H9 (cell line): ENCODE data around the gene ANGEL1. TPM values are rescaled to one million over a fixed set of nuclear protein-coding genes. Genes with fewer than 3 reads are reported as not detected.

Experiments
- DNase-seq: peaks from one replicate; pipeline ENCODE4 v3.0.0-alpha.2; 2017
- H2AFZ ChIP-seq: one replicate; pipeline ENCODE4 v1.6.1; 2013; ENCODE audit warnings: mild to moderate bottlenecking, low read length, control low read depth, moderate library complexity
- H2AK5ac ChIP-seq: 2 replicates; pipeline ENCODE4 v1.6.1; 2013; ENCODE audit warnings: low read length, control low read depth, mixed read lengths; ENCODE audit not compliant: insufficient read length
- H2BK120ac ChIP-seq: one replicate; pipeline ENCODE4 v1.6.1; 2013; ENCODE audit warnings: low read depth, mild to moderate bottlenecking, low read length, control low read depth, inconsistent platforms; ENCODE audit not compliant: poor library complexity, severe bottlenecking
- H2BK12ac ChIP-seq: 2 replicates; pipeline ENCODE4 v1.6.1; 2013; ENCODE audit warnings: low read length, control low read depth, mixed read lengths, low read depth; ENCODE audit not compliant: insufficient read length
- H2BK15ac ChIP-seq: 2 replicates; pipeline ENCODE4 v1.6.1; 2013; ENCODE audit warnings: low read depth, low read length, control low read depth
- H2BK20ac ChIP-seq: one replicate; pipeline ENCODE4 v1.6.1; 2013; ENCODE audit warnings: low read depth, mild to moderate bottlenecking, low read length, control low read depth, inconsistent platforms; ENCODE audit not compliant: poor library complexity, severe bottlenecking
- H2BK5ac ChIP-seq: 2 replicates; pipeline ENCODE4 v1.6.1; 2013; ENCODE audit warnings: low read length, control low read depth, mixed read lengths; ENCODE audit not compliant: insufficient read length
- H3K14ac ChIP-seq: 2 replicates; pipeline ENCODE4 v1.6.1; 2013; ENCODE audit warnings: low read length, control low read depth; ENCODE audit not compliant: insufficient read depth
- H3K18ac ChIP-seq: 2 replicates; pipeline ENCODE4 v1.6.1; 2013; ENCODE audit warnings: low read depth, mild to moderate bottlenecking, mixed read lengths, low read length, control low read depth; ENCODE audit not compliant: insufficient read length
- H3K23ac ChIP-seq: 2 replicates; pipeline ENCODE4 v1.6.1; 2013; ENCODE audit warnings: low read length, control low read depth, mixed read lengths, low read depth; ENCODE audit not compliant: insufficient read length
- H3K23me2 ChIP-seq: 2 replicates; pipeline ENCODE4 v1.6.1; 2013; ENCODE audit warnings: low read depth, mild to moderate bottlenecking, mixed read lengths, low read length, control low read depth; ENCODE audit not compliant: insufficient read length, poor library complexity, severe bottlenecking
- H3K27ac ChIP-seq: 2 replicates; pipeline ENCODE4 v1.5.1; 2013; ENCODE audit warnings: low read length, control low read depth, mixed read lengths, low read depth; ENCODE audit not compliant: insufficient read length
- H3K27me3 ChIP-seq: 2 replicates; pipeline ENCODE4 v1.6.1; 2013; ENCODE audit warnings: low read length, control low read depth, inconsistent platforms; ENCODE audit not compliant: insufficient read depth
- H3K4ac ChIP-seq: 2 replicates; pipeline ENCODE4 v1.6.1; 2013; ENCODE audit warnings: low read depth, mild to moderate bottlenecking, control low read depth, inconsistent platforms, low read length, moderate library complexity
- H3K4me1 ChIP-seq: 2 replicates; pipeline ENCODE4 v1.6.1; 2013; ENCODE audit warnings: low read length, control low read depth, inconsistent platforms; ENCODE audit not compliant: insufficient read depth
- H3K4me2 ChIP-seq: 2 replicates; pipeline ENCODE4 v1.6.1; 2013; ENCODE audit warnings: low read length, control low read depth, mixed read lengths; ENCODE audit not compliant: insufficient read length, insufficient read depth
- H3K56ac ChIP-seq: 2 replicates; pipeline ENCODE4 v1.6.1; 2013; ENCODE audit warnings: low read depth, mild to moderate bottlenecking, mixed read lengths, low read length, control low read depth; ENCODE audit not compliant: insufficient read length
- H3K79me1 ChIP-seq: 2 replicates; pipeline ENCODE4 v1.6.1; 2013; ENCODE audit warnings: low read depth, mild to moderate bottlenecking, moderate library complexity, low read length, control low read depth, inconsistent platforms; ENCODE audit not compliant: insufficient read depth, poor library complexity, severe bottlenecking
- H3K79me2 ChIP-seq: 2 replicates; pipeline ENCODE4 v1.6.1; 2013; ENCODE audit warnings: low read length, control low read depth, inconsistent platforms; ENCODE audit not compliant: insufficient read depth
- H3K9ac ChIP-seq: 2 replicates; pipeline ENCODE4 v1.6.1; 2013; ENCODE audit warnings: low read length, control low read depth, mixed read lengths; ENCODE audit not compliant: insufficient read length; ENCODE audit errors: extremely low read depth
- H3K9me3 ChIP-seq: one replicate; pipeline ENCODE4 v1.6.1; 2013; ENCODE audit warnings: low read depth, low read length, inconsistent platforms; ENCODE audit not compliant: control insufficient read depth
- H3T11ph ChIP-seq: one replicate; pipeline ENCODE4 v1.6.1; 2013; ENCODE audit warnings: mild to moderate bottlenecking, low read length, control low read depth, inconsistent platforms
- H4K20me1 ChIP-seq: one replicate; pipeline ENCODE4 v1.6.1; 2013; ENCODE audit not compliant: control insufficient read depth, insufficient read length, insufficient read depth
- H4K5ac ChIP-seq: 2 replicates; pipeline ENCODE4 v1.6.1; 2013; ENCODE audit warnings: low read depth, mild to moderate bottlenecking, mixed read lengths, low read length, control low read depth; ENCODE audit not compliant: insufficient read length
- H4K8ac ChIP-seq: replicated peaks from 2 replicates; pipeline ENCODE4 v1.6.1; 2013; ENCODE audit warnings: low read length, control low read depth, mixed read lengths, low read depth; ENCODE audit not compliant: insufficient read length
- H4K91ac ChIP-seq: 2 replicates; pipeline ENCODE4 v1.6.1; 2013; ENCODE audit warnings: low read depth, mild to moderate bottlenecking, moderate library complexity, mixed read lengths, low read length, control low read depth; ENCODE audit not compliant: insufficient read length
- H3K27ac Mint-ChIP-seq, 3 experiments: 2 replicates in 2 of 3; 3 replicates in 1 of 3; pipeline ENCODE4 v1.8.0; 2020 to 2021; ENCODE audit warnings: mixed read lengths in 3 of 3, mild to moderate bottlenecking in 1 of 3, moderate library complexity in 1 of 3
- H3K27me3 Mint-ChIP-seq: 2 replicates; pipeline ENCODE4 v1.8.0; 2021; ENCODE audit warnings: low read depth, mild to moderate bottlenecking, moderate library complexity, mixed read lengths
- H3K36me3 Mint-ChIP-seq, 3 experiments: 2 replicates in 2 of 3; 3 replicates in 1 of 3; pipeline ENCODE4 v1.8.0; 2020 to 2021; ENCODE audit warnings: low read depth in 3 of 3, mixed read lengths in 3 of 3; ENCODE audit not compliant: insufficient read depth in 1 of 3
- H3K4me1 Mint-ChIP-seq, 2 experiments: 2 replicates each; pipeline ENCODE4 v1.8.0; 2020; ENCODE audit warnings: mixed read lengths in 2 of 2
- H3K4me3 Mint-ChIP-seq, 2 experiments: 2 replicates in 1 of 2; 3 replicates in 1 of 2; pipeline ENCODE4 v1.8.0; 2020 to 2021; ENCODE audit warnings: mild to moderate bottlenecking in 2 of 2, mixed read lengths in 2 of 2, moderate library complexity in 1 of 2
- H3K9me3 Mint-ChIP-seq, 2 experiments: 2 replicates in 1 of 2; 3 replicates in 1 of 2; pipeline ENCODE4 v1.8.0; 2020; ENCODE audit warnings: mild to moderate bottlenecking in 2 of 2, mixed read lengths in 2 of 2, moderate library complexity in 1 of 2
- WGBS: extraction: QIAGEN DNeasy Blood & Tissue Kit; methylation state at CpG from one replicate; pipeline ENCODE4 v1.1.7; 2013; ENCODE audit warnings: missing lambda C conversion rate, low lambda C conversion rate, mixed read lengths; ENCODE audit not compliant: insufficient read length; ENCODE audit errors: extremely low coverage; 5-methylcytosine and 5-hydroxymethylcytosine counted together
- total RNA-seq: library from RNA; stranded (reverse); gene quantifications from 2 replicates; pipeline ENCODE4 v1.2.1, GENCODE V29; 2021
- TF ChIP-seq, protein P1 (sequence below): fragments of 200-600 bp; sonication (generic); conservative IDR thresholded peaks from 3 replicates; pipeline ENCODE4 v1.8.0; 2021; ENCODE audit warnings: antibody characterized with exemption, mild to moderate bottlenecking

Gene ANGEL1
- total RNA-seq, 1 experiment from 2014 or later = 21.5 TPM

DNA sequence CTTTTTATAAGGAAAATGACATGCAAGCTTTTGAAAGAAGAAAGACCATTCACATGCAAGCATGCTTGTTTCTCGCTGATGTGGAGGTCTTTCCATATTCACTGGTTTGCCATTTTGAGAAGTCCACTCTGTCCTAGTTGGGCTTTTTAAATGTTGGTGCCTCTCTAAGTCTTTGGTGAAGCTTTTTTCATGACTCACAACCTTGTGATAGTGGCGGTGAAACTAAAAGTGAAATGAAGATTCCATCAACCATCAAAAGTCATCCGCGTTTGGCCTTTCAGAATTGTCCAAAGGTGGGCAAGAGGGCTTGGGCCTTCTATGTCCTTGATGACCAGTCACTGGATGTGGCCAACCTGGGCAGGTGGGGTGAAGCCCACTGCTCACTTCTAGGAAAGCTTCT, 17.9 kb upstream of the ANGEL1 start:
- H2BK120ac ChIP-seq = no peak overlapping the region
- WGBS = no CpG with 5 or more reads among the region's 4 CpGs
- H3K14ac ChIP-seq = no peak overlapping the region
- peaks cover 6% of the 10 kb centered on the region for H3K27me3 Mint-ChIP-seq
- no peaks in the 10 kb centered on the region for H3K27me3 ChIP-seq
- H2BK15ac ChIP-seq = no peak overlapping the region
- H3T11ph ChIP-seq = no peak overlapping the region
- no peak for DNase-seq
- no peak overlapping the region for H3K56ac ChIP-seq
- H2BK20ac ChIP-seq = no peak overlapping the region
- H3K36me3 Mint-ChIP-seq = no peaks in the 10 kb centered on the region
- TF ChIP-seq, protein P1, sequence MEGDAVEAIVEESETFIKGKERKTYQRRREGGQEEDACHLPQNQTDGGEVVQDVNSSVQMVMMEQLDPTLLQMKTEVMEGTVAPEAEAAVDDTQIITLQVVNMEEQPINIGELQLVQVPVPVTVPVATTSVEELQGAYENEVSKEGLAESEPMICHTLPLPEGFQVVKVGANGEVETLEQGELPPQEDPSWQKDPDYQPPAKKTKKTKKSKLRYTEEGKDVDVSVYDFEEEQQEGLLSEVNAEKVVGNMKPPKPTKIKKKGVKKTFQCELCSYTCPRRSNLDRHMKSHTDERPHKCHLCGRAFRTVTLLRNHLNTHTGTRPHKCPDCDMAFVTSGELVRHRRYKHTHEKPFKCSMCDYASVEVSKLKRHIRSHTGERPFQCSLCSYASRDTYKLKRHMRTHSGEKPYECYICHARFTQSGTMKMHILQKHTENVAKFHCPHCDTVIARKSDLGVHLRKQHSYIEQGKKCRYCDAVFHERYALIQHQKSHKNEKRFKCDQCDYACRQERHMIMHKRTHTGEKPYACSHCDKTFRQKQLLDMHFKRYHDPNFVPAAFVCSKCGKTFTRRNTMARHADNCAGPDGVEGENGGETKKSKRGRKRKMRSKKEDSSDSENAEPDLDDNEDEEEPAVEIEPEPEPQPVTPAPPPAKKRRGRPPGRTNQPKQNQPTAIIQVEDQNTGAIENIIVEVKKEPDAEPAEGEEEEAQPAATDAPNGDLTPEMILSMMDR = no peak
- H3K23ac ChIP-seq = no peak overlapping the region
- no peak overlapping the region for H4K8ac ChIP-seq
- H2BK12ac ChIP-seq = no peak overlapping the region
- no peaks in the 10 kb centered on the region for H3K9me3 ChIP-seq
- no peaks in the 10 kb centered on the region; the same call in 1 of the 2 replicates for H3K4me1 ChIP-seq
- H3K23me2 ChIP-seq = no peaks in the 10 kb centered on the region
- H3K4me3 Mint-ChIP-seq = no peak overlapping the region
- no peaks in the 10 kb centered on the region for H3K79me1 ChIP-seq
- no peak overlapping the region for H3K4me2 ChIP-seq
- H3K9me3 Mint-ChIP-seq = no peaks in the 10 kb centered on the region
- no peak overlapping the region for H2AK5ac ChIP-seq
- no peak overlapping the region for H4K5ac ChIP-seq
- peaks cover 28 to 39% of the 10 kb centered on the region in 2 experiments for H3K4me1 Mint-ChIP-seq
- H2AFZ ChIP-seq = no peak overlapping the region
- H3K9ac ChIP-seq = no peak overlapping the region
- no peak overlapping the region for H2BK5ac ChIP-seq
- H3K27ac ChIP-seq = no peak overlapping the region
- H4K91ac ChIP-seq = no peak overlapping the region
- no peaks in the 10 kb centered on the region for H3K79me2 ChIP-seq
- H3K18ac ChIP-seq = no peak overlapping the region
- H3K27ac Mint-ChIP-seq = no peak overlapping the region
- H4K20me1 ChIP-seq = no peaks in the 10 kb centered on the region
- no peak overlapping the region for H3K4ac ChIP-seq
